Renal pelvis (tissue), 12 donors: ENCODE data around the gene ACTN4. TPM values are rescaled to one million over a fixed set of nuclear protein-coding genes. Genes with fewer than 3 reads are reported as not detected.
A peak's percentile ranks its signal among the peaks of the same experiment; 100 is the strongest.
"Not testable (repeated sequence)": the region's sequence is repeated elsewhere in the genome, so short reads cannot be mapped to it uniquely, and the experiment has no call there.

Experiments
- DNase-seq: peaks from one replicate; pipeline ENCODE4 v3.0.0-alpha.2; 2013
- long read RNA-seq, 16 experiments: transcript quantifications; one replicate each; lab custom pipeline, GENCODE V29; 2026
- polyA plus RNA-seq, 3 donors: library from polyadenylated mRNA; unstranded; fragments of 120-200 nt; gene quantifications; one replicate each; pipeline ENCODE4 v1.2.1, GENCODE V29; 2013; ENCODE audit not compliant: insufficient read length in 3 of 3

The ACTN4 gene
- 100 to 1,000 TPM; 701 to 787 (median 742) TPM for polyA plus RNA-seq
- long read RNA-seq, donor 1, full-length matches to known transcripts = 35 of 119 reads
- long read RNA-seq, donor 1, partial matches to known transcripts = 84 of 119 reads
- long read RNA-seq, donor 1, other reads (novel, unspliced or antisense) = 0 of 119 reads
- long read RNA-seq, donor 2, full-length matches to known transcripts = 56 of 374 reads
- long read RNA-seq, donor 2, partial matches to known transcripts = 318 of 374 reads
- long read RNA-seq, donor 2, other reads (novel, unspliced or antisense) = 0 of 374 reads
- long read RNA-seq, donor 3, full-length matches to known transcripts = 33 of 82 reads
- long read RNA-seq, donor 3, partial matches to known transcripts = 49 of 82 reads
- long read RNA-seq, donor 3, other reads (novel, unspliced or antisense) = 0 of 82 reads
- long read RNA-seq, donor 4, full-length matches to known transcripts = 46 of 117 reads
- long read RNA-seq, donor 4, partial matches to known transcripts = 71 of 117 reads
- long read RNA-seq, donor 4, other reads (novel, unspliced or antisense) = 0 of 117 reads
- long read RNA-seq, donor 5, full-length matches to known transcripts = 17 of 72 reads
- long read RNA-seq, donor 5, partial matches to known transcripts = 55 of 72 reads
- long read RNA-seq, donor 5, other reads (novel, unspliced or antisense) = 0 of 72 reads
- long read RNA-seq, donor 6, full-length matches to known transcripts = 53 of 148 reads
- long read RNA-seq, donor 6, partial matches to known transcripts = 95 of 148 reads
- long read RNA-seq, donor 6, other reads (novel, unspliced or antisense) = 0 of 148 reads
- long read RNA-seq, donor 7, full-length matches to known transcripts = 54 of 266 reads
- long read RNA-seq, donor 7, partial matches to known transcripts = 212 of 266 reads
- long read RNA-seq, donor 7, other reads (novel, unspliced or antisense) = 0 of 266 reads
- long read RNA-seq, donor 8, full-length matches to known transcripts = 20 of 40 reads
- long read RNA-seq, donor 8, partial matches to known transcripts = 20 of 40 reads
- long read RNA-seq, donor 8, other reads (novel, unspliced or antisense) = 0 of 40 reads
- long read RNA-seq, donor 9, full-length matches to known transcripts = 50 of 155 reads
- long read RNA-seq, donor 9, partial matches to known transcripts = 105 of 155 reads
- long read RNA-seq, donor 9, other reads (novel, unspliced or antisense) = 0 of 155 reads
- long read RNA-seq, donor 10, full-length matches to known transcripts = 27 of 188 reads
- long read RNA-seq, donor 10, partial matches to known transcripts = 156 of 188 reads
- long read RNA-seq, donor 10, other reads (novel, unspliced or antisense) = 5 of 188 reads
- long read RNA-seq, donor 11, full-length matches to known transcripts = 22 of 85 reads
- long read RNA-seq, donor 11, partial matches to known transcripts = 63 of 85 reads
- long read RNA-seq, donor 11, other reads (novel, unspliced or antisense) = 0 of 85 reads
- long read RNA-seq, donor 12, full-length matches to known transcripts = 59 of 527 reads
- long read RNA-seq, donor 12, partial matches to known transcripts = 460 of 527 reads
- long read RNA-seq, donor 12, other reads (novel, unspliced or antisense) = 8 of 527 reads
- long read RNA-seq, donor 13, full-length matches to known transcripts = 10 of 379 reads
- long read RNA-seq, donor 13, partial matches to known transcripts = 369 of 379 reads
- long read RNA-seq, donor 13, other reads (novel, unspliced or antisense) = 0 of 379 reads
- long read RNA-seq, donor 14 = 0 reads
- long read RNA-seq, donor 15, full-length matches to known transcripts = 69 of 733 reads
- long read RNA-seq, donor 15, partial matches to known transcripts = 664 of 733 reads
- long read RNA-seq, donor 15, other reads (novel, unspliced or antisense) = 0 of 733 reads
- long read RNA-seq, donor 16, full-length matches to known transcripts = 41 of 100 reads
- long read RNA-seq, donor 16, partial matches to known transcripts = 59 of 100 reads
- long read RNA-seq, donor 16, other reads (novel, unspliced or antisense) = 0 of 100 reads

DNA sequence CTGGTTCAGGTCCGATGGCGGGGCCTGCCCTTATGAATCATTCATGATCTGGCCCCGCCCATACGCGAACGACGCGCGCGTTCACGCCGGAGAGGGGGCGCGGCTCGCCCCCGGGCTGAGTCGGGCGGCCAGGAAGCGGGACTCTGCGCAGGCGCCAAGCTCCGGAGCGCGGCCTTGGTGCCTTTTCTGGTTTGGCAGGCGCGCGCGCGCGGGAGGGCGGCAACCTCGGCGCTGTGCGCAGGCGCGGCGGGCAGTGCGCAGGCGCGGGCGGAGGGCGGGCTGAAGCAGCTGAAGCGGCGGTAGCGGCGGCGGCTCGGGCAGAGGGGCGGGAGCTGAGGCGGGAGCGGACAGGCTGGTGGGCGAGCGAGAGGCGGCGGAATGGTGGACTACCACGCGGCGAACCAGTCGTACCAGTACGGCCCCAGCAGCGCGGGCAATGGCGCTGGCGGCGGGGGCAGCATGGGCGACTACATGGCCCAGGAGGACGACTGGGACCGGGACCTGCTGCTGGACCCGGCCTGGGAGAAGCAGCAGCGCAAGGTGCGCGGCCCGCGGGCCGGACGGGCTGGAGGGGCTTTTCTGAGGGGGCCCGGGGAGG is at the start of gene ACTN4:
ACTN4 (plus strand) TSS at position 282 of the 598 bp plus-strand sequence; CDS start at position 379, 97 bp downstream.
- peak; percentile 97 for DNase-seq

DNA sequence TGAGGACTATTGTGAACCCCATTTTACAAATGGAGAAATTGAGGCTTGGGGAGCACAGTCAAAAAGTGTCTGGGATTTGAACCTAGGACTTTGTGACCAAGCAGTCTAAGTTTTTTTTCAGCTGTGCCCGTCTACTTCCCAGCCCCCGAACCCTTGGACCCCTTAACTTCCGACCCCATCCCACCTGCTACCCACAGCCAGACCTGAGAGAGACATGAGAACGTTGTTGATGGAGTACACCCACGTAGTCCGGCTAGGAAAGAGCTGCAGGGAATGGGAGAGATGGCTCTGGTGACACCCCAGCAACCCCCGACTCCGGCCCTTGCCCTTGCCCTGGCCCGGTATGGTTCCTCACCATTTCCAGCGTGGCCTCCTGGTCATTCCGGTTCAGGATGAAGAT is 47.7 kb upstream of the ACTN4 start:
- no peak for DNase-seq

DNA sequence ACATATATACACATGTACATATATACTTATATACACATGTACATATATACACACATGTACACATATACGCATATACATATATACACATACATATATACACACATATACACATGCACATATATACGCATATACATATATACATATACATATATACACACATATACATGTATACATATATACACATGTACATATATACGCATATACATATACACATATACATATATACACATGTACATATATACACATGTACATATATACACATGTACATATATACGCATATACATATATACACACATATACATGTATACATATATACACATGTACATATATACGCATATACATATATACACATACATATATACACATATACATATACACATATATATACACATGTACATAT is 44.6 kb upstream of the ACTN4 start:
- DNase-seq = not testable (repeated sequence)

DNA sequence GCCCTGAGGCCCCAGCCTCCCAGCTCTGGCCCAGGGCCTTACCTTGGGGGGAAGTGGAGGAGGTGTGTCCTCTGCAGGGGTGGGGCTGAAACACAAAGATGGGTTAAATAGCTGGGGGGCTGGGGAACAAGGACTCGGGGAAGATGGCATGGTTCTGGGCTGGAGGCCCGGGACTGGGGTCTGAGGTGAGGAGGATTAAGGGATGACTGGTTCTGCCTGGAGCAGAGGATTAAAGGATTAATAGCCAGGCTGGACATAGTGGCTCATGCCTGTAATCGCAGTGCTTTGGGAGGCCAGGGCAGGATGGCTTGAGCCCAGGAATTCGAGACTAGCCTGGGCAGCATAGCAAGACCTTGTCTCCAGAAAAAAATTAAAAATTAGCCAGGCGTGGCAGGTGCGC is 41.3 kb upstream of the ACTN4 start:
- DNase-seq = no peak

DNA sequence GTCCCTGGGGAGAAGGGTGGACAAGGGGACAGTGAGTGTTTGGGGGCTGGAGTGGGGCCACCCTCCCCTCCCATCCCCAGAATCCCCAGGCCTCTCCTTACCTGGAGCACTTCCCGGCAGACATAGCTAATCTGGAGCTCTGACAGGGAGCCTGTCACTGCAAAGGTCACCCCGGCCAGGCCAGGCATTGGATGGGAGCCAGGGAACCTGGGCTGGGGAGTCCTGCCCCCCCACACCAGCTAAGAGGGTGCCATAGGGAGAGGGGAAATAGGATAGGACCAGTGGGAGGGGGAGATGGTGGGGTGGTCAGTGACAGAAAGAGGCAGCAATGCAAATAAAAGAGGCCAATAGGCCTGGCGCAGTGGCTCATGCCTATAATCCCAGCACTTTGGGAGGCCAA is 33.2 kb upstream of the ACTN4 start:
- no peak for DNase-seq

DNA sequence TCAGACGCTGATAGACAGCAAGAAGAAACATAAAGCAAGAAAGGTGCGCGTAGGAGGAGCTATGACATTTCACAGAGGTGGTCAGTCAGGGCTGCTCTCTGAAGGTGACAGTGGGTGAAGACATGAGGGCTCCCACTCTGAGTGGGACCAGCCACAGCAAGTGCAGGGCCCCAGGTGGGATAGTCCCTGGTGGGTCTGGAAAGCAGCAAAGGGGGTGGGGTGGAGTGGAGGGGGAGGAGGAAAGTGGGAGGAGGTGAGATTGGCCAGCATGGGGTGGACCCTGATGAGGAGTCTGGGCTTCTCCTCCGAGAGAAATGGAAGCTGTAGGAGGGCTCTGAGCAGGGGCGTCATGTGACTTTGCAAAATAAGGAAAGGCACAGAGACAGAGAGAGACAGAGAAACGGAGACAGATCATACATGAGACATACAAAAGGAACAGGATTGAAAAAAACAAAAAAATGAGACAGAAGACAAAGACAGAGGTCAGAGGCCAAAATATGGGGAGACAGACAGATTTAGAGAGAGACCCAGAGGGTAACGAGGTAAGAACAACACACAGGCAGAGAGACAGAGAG is 32.4 kb upstream of the ACTN4 start:
- DNase-seq = no peak

DNA sequence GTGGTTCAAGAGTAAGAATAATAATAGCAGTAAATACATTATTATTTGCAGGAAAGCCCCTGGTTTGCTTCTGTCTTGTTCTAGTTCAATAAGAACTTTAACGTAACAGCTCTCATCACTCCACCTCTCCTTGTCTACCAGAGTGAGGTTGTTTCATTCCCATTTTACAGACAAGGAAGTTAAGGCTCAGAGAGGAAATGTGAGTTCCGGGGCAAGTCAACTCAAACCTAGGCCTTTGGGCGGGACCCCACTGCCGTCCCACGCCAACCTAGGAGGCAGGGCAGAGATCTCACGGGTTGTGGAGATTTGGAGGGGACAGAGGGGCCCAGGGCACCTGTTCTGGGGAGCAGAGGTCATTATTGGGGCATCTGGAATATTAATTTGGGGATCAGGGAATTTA is 31.2 kb upstream of the ACTN4 start:
- DNase-seq = no peak

DNA sequence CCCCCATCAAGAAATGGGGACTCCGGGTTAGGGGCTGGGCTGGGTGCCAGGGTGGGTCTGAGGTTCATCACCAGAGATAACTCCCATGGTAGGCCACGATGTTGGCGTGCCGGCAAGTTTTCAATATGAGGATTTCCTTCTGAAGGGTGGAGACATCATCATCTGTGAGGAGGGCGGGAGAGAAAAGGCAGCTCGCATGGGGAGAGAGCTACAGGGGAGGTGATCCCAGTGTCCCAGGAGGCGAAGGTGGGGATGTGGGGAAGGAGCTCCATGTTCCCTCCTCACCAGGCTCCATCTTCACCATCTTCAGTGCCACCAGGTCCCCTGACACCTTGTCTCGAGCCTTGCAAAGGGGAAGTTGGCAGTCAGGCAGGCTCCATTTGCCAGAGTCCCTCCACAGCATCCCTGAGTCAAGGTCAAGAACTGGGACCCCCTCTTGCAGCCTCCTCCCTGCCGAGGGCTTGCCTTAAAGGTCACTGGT is 30.1 kb upstream of the ACTN4 start:
- DNase-seq = no peak

DNA sequence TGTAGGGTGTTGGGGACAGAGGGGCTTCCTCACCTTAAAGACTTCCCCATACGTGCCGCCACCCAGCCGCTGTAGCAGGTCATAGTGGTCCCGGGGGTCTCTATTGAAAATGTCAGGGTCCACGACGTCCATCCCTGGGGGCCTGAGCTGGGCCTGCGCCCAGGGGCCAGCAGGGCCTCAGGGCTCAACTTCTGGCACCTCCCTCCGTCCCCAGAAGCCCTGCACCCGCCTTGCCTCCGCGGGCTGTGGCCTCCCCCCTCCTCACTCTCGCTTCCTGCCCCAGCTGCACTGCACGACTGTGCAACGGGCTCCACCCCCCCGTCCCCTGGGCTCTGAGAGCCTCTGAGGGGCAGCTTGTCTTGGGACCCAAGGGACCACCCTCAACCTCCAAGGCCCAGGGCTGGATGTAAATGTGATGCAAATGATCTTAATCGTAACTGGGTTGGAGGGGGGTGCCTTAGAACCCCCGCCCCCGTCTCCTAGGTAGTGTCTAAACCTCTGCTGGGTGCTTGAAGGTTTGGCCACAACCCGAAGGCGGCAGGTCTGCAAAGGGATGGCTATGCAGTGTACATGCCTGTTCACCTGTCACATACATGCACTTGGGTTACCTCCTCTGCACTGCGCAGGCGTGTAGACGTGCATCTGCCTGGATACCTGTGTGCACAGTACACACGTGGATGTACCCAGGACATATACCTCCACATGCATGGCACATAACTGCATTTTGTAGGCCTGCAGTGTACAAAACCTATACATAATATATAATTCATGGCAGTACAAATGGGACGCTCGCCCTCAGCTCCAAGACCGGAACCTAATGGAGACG is 29.5 kb upstream of the ACTN4 start, which contains the start of gene MAP4K1:
MAP4K1 (minus strand) TSS at position 190 of the 826 bp plus-strand sequence; CDS start at position 132, 58 bp downstream.
- peak; percentile 4 for DNase-seq

DNA sequence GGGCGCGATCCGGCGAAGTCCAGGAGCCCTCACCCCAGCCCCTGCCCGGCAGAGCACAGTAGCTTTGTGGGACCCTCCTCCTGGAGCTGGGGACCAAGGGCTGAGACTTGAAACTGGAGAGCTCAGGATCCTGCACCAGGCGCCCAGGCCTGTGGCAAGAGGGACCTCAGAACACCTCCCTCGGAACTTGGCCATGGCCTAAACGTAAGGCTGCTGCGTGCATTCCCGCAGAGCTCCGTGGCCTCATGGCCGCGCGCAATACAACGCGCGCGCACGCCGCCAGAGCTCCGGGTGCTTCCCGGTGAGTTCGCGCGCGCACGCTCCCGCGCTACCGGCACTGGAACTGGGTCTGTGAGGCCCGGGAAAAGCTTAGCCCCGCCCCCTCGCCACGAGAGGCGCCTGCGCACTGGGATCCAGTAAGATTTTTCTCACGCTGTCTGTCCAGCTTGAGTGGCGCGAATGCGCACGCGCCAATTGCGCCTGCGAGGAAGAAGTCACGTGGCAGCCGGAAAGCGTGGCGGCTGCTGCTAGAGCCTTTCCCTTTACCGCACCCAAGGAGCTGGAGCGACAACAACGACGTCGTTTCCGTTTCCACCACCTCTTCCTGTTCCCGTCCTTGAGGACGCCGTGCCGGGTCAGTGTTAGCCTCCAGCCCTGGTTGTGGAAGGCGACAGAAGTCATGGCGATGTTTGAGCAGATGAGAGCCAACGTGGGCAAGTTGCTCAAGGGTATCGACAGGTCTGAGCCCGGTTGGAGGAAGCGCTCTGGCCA is 28.7 kb upstream of the ACTN4 start, which contains the start of gene EIF3K:
EIF3K (plus strand) TSS at position 599 of the 771 bp plus-strand sequence; CDS start at position 680, 81 bp downstream.
- peak; percentile 98 for DNase-seq

DNA sequence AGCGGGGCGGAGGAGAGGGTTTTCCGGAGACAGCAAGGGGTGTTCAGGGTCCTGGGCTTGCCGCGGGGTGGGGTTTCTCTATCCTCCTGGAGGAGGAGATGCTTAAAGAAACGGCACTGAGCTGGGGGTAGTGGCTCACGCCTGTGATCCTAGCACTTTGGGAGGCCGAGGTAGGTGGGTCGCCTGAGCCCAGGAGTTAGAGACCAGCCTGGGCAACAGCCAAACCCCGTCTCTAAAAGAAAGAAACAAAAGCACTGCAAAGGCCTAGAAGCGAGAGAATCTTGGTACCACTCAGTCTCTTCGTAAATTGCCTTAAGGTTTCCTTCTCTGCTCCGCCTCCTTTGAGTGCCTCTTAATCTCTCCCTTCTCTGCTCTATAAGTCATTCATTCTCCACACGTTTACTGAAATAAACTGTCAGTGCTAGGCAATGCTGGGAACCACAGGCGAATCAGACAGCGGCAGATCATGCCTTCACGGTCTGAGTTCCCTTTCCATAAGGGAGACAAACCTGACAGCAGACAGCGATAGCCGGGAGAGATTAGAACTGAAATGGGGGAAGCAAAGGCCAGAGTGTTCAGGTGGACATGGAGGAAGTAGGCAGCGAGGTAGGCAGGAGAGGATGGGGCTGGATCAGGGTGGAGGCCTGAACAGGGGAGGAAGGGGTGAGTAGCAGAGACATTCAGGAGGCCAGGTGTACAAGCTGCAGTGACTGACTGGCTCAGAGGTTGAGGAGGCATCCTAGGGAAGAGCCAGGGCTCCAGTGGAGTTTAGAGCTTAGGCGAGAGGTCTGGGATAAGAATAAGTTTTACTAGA is 27.9 kb upstream of the ACTN4 start:
- DNase-seq = no peak

DNA sequence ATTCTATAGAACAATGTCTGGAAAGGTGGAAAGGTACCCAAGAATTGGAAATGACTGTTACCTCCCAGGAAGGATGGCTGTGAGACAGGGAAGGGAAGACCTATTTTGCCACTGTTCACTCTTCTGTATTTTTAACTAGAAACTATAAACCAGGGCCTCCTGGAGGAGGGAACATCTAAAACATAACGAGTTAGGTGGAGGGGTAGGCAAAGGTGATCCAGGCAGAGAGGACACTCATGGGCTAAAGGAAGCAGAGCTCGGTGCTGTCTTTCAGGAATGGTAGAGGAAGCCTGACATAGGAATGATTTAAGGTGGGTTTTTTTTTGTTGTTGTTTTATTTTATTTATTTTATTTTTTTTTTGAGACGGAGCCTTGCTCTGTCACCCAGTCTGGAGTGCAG is 22.6 kb upstream of the ACTN4 start:
- no peak for DNase-seq

DNA sequence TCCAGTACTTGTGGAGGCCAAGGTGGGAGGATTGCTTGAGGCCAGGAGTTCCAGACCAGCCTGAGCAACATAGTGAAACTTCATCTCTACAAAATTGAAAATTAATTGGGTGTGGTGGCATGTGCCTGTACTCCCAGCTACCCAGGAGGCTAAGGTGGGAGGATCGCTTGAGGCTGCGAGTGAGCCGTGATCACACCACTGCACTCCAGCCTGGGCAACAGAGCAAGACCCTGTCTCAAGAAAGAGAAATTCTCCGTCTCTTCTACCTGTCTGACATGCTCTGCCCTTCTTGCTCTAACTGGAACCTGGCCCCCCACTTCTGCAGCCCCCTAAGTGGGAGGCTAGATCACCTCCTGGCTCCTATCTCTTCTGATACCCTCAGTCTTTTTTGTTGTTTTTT is 21.0 kb upstream of the ACTN4 start:
- DNase-seq = no peak

DNA sequence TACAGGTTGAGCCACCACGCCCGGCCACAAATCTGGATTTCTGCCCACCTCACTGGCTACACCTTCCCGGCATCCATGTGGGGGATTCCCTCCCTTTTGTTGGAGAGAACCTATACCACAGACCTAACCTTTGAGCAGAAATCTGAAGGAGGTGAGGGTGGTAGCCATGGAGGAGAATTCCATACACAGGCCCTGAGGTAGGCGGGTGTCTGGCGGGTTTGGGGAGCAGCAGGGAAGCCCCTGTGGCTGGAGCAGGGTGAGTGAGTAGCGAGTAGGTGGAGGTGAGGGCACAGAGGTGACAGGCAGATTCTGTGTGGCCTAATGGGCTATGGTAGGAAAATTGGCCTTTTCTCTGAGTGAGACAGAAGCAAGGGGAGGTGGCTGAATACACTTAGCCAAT is 17.9 kb upstream of the ACTN4 start:
- no peak for DNase-seq

DNA sequence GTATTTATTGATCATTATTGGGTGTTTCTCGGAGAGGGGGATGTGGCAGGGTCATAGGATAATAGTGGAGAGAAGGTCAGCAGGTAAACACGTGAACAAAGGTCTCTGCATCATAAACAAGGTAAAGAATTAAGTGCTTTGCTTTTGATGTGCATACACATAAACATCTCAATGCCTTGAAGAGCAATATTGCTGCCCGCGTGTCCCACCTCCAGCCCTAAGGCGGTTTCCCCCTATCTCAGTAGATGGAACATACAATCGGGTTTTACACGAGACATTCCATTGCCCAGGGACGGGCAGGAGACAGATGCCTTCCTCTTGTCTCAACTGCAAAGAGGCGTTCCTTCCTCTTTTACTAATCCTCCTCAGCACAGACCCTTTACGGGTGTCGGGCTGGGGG is 16.1 kb upstream of the ACTN4 start:
- DNase-seq = not testable (repeated sequence)

DNA sequence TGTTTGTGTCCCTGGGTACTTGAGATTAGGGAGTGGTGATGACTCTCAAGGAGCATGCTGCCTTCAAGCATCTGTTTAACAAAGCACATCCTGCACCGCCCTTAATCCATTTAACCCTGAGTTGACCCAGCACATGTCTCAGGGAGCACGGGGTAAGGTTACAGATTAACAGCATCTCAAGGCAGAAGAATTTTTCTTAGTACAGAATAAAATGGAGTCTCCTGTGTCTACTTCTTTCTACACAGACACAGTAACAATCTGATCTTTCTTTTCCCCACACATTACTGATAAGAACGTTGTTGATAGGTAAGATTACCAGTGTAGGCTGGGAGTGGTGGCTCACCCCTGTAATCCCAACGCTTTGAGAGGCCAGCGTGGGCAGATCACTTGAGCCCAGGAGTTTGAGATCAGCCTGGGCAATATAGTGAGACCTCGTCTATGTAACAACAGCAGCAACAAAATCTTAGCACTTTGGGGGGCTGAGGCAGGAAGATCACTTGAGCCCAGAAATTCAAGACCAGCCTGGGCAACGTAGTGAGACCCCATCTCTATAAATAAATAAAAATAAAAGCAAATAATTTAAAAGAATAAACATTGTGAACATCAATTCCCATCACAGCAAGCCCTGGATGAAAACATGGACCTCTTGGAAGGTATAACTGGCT is 15.5 kb upstream of the ACTN4 start:
- not testable (repeated sequence) for DNase-seq
